K562 (cell line): ENCODE measurements around the gene SPON2. TPM values are rescaled to one million over a fixed set of nuclear protein-coding genes. Genes with fewer than 3 reads are reported as not detected.

Experiments
- ARID3B ChIP-seq: fragments of 250-450 bp; sonication (Bioruptor Pico); IDR thresholded peaks from 2 replicates; pipeline ENCODE4 v1.4.0; 2020; ENCODE audit warnings: borderline replicate concordance
- ARID4B ChIP-seq: sonication (generic); formaldehyde crosslinking; IDR thresholded peaks from 2 replicates; pipeline ENCODE4 v1.8.0; 2022; ENCODE audit warnings: mild to moderate bottlenecking, missing genetic modification reagents
- CHAMP1 ChIP-seq: fragments of 450-650 bp; IDR thresholded peaks from 2 replicates; pipeline ENCODE4 v1.6.1; 2016; ENCODE audit warnings: mild to moderate bottlenecking
- CREB5 ChIP-seq: fragments of 250-450 bp; sonication (Bioruptor Pico); IDR thresholded peaks from 2 replicates; pipeline ENCODE4 v1.5.0; 2020; ENCODE audit warnings: mild to moderate bottlenecking
- E2F3 ChIP-seq: fragments of 250-450 bp; sonication (Bioruptor Pico); IDR thresholded peaks from 2 replicates; pipeline ENCODE4 v1.4.0; 2020; ENCODE audit warnings: mild to moderate bottlenecking
- HCFC1 ChIP-seq: IDR thresholded peaks from 2 replicates; pipeline ENCODE4 v1.6.1; 2012; ENCODE audit warnings: low read depth, low read length, improper control_type of control experiment
- HDAC8 ChIP-seq: fragments of 450-650 bp; IDR thresholded peaks from 2 replicates; pipeline ENCODE4 v1.6.1; 2016; ENCODE audit warnings: mild to moderate bottlenecking, missing genetic modification characterization, moderate library complexity, missing compliant biosample characterization
- HEY1 ChIP-seq: fragments of 250-450 bp; sonication (Bioruptor Pico); IDR thresholded peaks from 2 replicates; pipeline ENCODE4 v1.5.0; 2020; ENCODE audit warnings: mild to moderate bottlenecking, moderate library complexity, borderline replicate concordance
- HMGXB4 ChIP-seq: sonication (generic); formaldehyde crosslinking; IDR thresholded peaks from 2 replicates; pipeline ENCODE4 v1.8.1; 2023; ENCODE audit warnings: mild to moderate bottlenecking, missing genetic modification reagents
- HNRNPLL ChIP-seq: fragments of 200-400 bp; formaldehyde crosslinking; IDR thresholded peaks from 2 replicates; pipeline ENCODE4 v1.6.1; 2017; ENCODE audit warnings: low read length, low read depth, mild to moderate bottlenecking; ENCODE audit not compliant: poor library complexity, severe bottlenecking
- KDM2B ChIP-seq: fragments of 250-450 bp; sonication (Bioruptor Pico); IDR thresholded peaks from 2 replicates; pipeline ENCODE4 v1.8.0; 2021; ENCODE audit warnings: mild to moderate bottlenecking, moderate library complexity
- MAFF ChIP-seq: IDR thresholded peaks from 2 replicates; pipeline ENCODE4 v1.6.1; 2012; ENCODE audit warnings: low read length, improper control_type of control experiment
- NCOA2 ChIP-seq, 2 experiments: fragments of 450-650 bp; IDR thresholded peaks; 2 replicates each; pipeline ENCODE4 v1.6.1; 2018; ENCODE audit warnings: mild to moderate bottlenecking in 2 of 2, moderate library complexity in 1 of 2; ENCODE audit not compliant: partially characterized antibody in 2 of 2
- SP1 ChIP-seq: sonication (generic); formaldehyde crosslinking; IDR thresholded peaks from 2 replicates; pipeline ENCODE4 v1.8.1; 2022; ENCODE audit warnings: mild to moderate bottlenecking, missing genetic modification reagents
- ZNF347 ChIP-seq: fragments of 450-650 bp; formaldehyde crosslinking; IDR thresholded peaks from 2 replicates; pipeline ENCODE4 v1.4.0; 2020; ENCODE audit warnings: low read depth, mild to moderate bottlenecking, moderate library complexity
- polyA plus RNA-seq, 8 experiments: library from polyadenylated mRNA; depleted of rRNA in 4 of 8; stranded (reverse) in 5 of 8; unstranded in 3 of 8; fragments of >200 nt; fragmentation: Nextera tagmentation in 2 of 8; fragmentation: Illumina TruSeq in 1 of 8; extraction: Ambion mirVana in 2 of 8; extraction: Trizol in 1 of 8; gene quantifications; 2 replicates each; pipeline versions ENCODE4 v1.2.1 to v1.2.3, GENCODE V29; 2011 to 2014; ENCODE audit warnings: inconsistent platforms in 1 of 8, missing spikeins in 1 of 8
- total RNA-seq, 7 experiments: library from RNA; depleted of rRNA in 6 of 7; stranded (reverse); fragments of >200 nt in 6 of 7; fragmentation: Illumina TruSeq in 2 of 7; extraction: Trizol in 2 of 7; gene quantifications; 2 replicates each; pipeline versions ENCODE4 v1.2.1 to v1.2.3, GENCODE V29; 2011 to 2021; ENCODE audit warnings: low replicate concordance in 1 of 7

Gene SPON2
- total and polyA plus RNA-seq, 9 of the 15 experiments (the other 6 are each of a cell fraction or from before 2014, with no cell fraction given): 0.21 to 2.2 (median 0.83) TPM

GRCh38 chr4:1167244-1167949 lies 5.0 kb downstream of the SPON2 start (continued):
- TF ChIP-seq HDAC8 (tag) (no peak), NCOA2 (IDR thresholded peaks at IDR 0.05; ENCODE audit: partially characterized antibody in 2 of 2) (no peak), CHAMP1 (no peak), ARID4B (CRISPR knock-in tag) (peak; percentile 70; the same call in 1 of the 2 replicates), HMGXB4 (CRISPR knock-in tag) (0 out of 2 replicates have a peak, but pooled peaks have one; percentile 72), KDM2B (CRISPR knock-in tag) (0 out of 2 replicates have a peak, but pooled peaks have one; percentile 22), MAFF (no peak), E2F3 (no peak), HCFC1 (no peak), SP1 (CRISPR knock-in tag) (peak; percentile 82; the same call in 1 of the 2 replicates), ZNF347 (CRISPR knock-in tag) (no peak), ARID3B (no peak), HNRNPLL (peak; percentile 85), CREB5 (CRISPR knock-in tag) (no peak), HEY1 (CRISPR knock-in tag) (no peak)
